GM12891 (cell line): ENCODE data around the gene FAF1.

Experiments used
- PAX5 ChIP-seq: IDR thresholded peaks from 2 replicates; pipeline ENCODE4 v1.6.1; 2011; ENCODE audit warnings: low read length, moderate library complexity, mild to moderate bottlenecking; ENCODE audit not compliant: insufficient read depth, severe bottlenecking
- POLR2A ChIP-seq: IDR thresholded peaks from 2 replicates; pipeline ENCODE4 v1.6.1; 2011; ENCODE audit warnings: low read depth, low read length, control low read depth
- POLR2AphosphoS5 ChIP-seq: IDR thresholded peaks from 2 replicates; pipeline ENCODE4 v1.6.1; 2011; ENCODE audit warnings: low read depth, low read length, control low read depth
- POU2F2 ChIP-seq: IDR thresholded peaks from 2 replicates; pipeline ENCODE4 v1.6.1; 2011; ENCODE audit warnings: low read depth, mild to moderate bottlenecking, control low read depth, low read length, moderate library complexity
- SPI1 ChIP-seq: IDR thresholded peaks from 2 replicates; pipeline ENCODE4 v1.6.1; 2011; ENCODE audit warnings: low read depth, low read length, control low read depth
- TAF1 ChIP-seq: IDR thresholded peaks from 2 replicates; pipeline ENCODE4 v1.6.1; 2011; ENCODE audit warnings: low read depth, low read length, control low read depth

DNA sequence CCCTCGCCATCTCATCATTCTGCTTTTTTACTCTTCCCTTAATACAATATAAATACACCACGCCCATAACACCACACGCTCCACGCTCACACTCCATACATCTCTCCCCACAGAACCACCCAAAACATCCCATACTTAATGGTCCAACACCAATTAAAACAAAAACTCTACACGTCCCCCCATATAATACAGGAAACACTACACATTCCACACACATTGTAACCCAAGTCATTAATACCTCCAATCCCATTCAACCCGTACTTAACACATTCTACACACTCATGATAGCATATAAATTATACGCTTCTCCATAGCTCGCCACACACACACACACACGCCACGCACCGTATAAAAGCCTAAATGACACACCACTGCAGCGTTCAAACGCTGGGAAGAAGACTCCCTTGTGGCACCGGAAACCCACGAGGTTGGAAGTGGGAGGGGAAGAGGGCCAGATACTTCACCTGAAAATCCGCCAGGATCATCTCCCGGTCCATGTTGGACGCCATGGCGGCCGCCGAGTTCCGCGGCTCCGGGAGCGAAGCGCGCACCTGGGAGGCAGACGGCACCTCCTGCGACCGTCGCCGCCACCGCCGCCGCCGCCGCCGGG, 659 bp downstream of the FAF1 start:
- TF ChIP-seq POLR2A (no peak), POLR2AphosphoS5 (no peak), PAX5 (no peak), TAF1 (no peak), SPI1 (no peak), POU2F2 (no peak)
